D721Med (cell line): ENCODE measurements around the gene FAM131A.

ENCODE experiments used
- DNase-seq: peaks from one replicate; pipeline ENCODE4 v3.0.0; 2011; ENCODE audit warnings: low spot score; ENCODE audit not compliant: insufficient read length
- FAIRE-seq: peaks from 2 replicates; lab custom pipeline; 2011; peaks lifted over from hg19 to GRCh38; lab: Jason Lieb, UNC
- CTCF ChIP-seq: IDR thresholded peaks from 2 replicates; pipeline ENCODE4 v1.5.1; 2012; ENCODE audit warnings: mild to moderate bottlenecking, control low read depth; ENCODE audit not compliant: insufficient read depth; ENCODE audit errors: missing control alignments

FAM131A gene

GRCh38 chr3:184311633-184312032 is 25.8 kb upstream of the FAM131A start:
- DNase-seq = no peak
- no peak for TF ChIP-seq CTCF
- FAIRE-seq = no peak

- TF ChIP-seq CTCF = no peak
- FAIRE-seq = no peak
- DNase-seq = peak; percentile 95
Observed at GRCh38 chr3:184314363-184314699, 23.1 kb upstream of the FAM131A start, which contains the start of gene EIF4G1. Gene EIF4G1 (plus strand): TSS chr3:184314606. CDS start chr3:184315797, 1,191 bp downstream.

- FAIRE-seq (no peak), DNase-seq (no peak)
- no peak for TF ChIP-seq CTCF
Observed at GRCh38 chr3:184314700-184315542, 22.5 kb upstream of the FAM131A start.

GRCh38 chr3:184315543-184315867 is 21.9 kb upstream of the FAM131A start:
- no peak for TF ChIP-seq CTCF
- DNase-seq (no peak), FAIRE-seq (no peak)

- DNase-seq = no peak
- no peak for TF ChIP-seq CTCF
- FAIRE-seq = no peak
Observed at GRCh38 chr3:184315871-184316661, 21.3 kb upstream of the FAM131A start.

- no peak for DNase-seq
- TF ChIP-seq CTCF = no peak
- no peak for FAIRE-seq
Observed at GRCh38 chr3:184316792-184317191, 20.6 kb upstream of the FAM131A start.
